Adipocyte (in vitro differentiated cells): Measurements from ENCODE around the gene MILR1.
"Not testable (repeated sequence)": the region's sequence is repeated elsewhere in the genome, so short reads cannot be mapped to it uniquely, and the experiment has no call there.

Source experiments
- DNase-seq: peaks from one replicate; pipeline ENCODE4 v3.0.0-alpha.2; 2015; ENCODE audit warnings: low read depth
- H3K27me3 ChIP-seq: replicated peaks from 2 replicates; pipeline ENCODE4 v1.7.0; 2013; ENCODE audit warnings: mild to moderate bottlenecking, low read length, moderate library complexity; ENCODE audit not compliant: control insufficient read depth, insufficient read depth
- H3K36me3 ChIP-seq: 2 replicates; pipeline ENCODE4 v1.7.0; 2013; ENCODE audit warnings: low read length, mild to moderate bottlenecking, moderate library complexity; ENCODE audit not compliant: control insufficient read depth, insufficient read depth, severe bottlenecking
- H3K4me1 ChIP-seq: 2 replicates; pipeline ENCODE4 v1.7.0; 2013; ENCODE audit warnings: mild to moderate bottlenecking, low read length, moderate library complexity; ENCODE audit not compliant: control insufficient read depth, insufficient read depth
- H3K4me3 ChIP-seq: 2 replicates; pipeline ENCODE4 v1.7.0; 2013; ENCODE audit warnings: mild to moderate bottlenecking, low read length, moderate library complexity
- H3K9ac ChIP-seq: 2 replicates; pipeline ENCODE4 v1.7.0; 2013; ENCODE audit warnings: mild to moderate bottlenecking, low read length, moderate library complexity
- H3K9me3 ChIP-seq: 2 replicates; pipeline ENCODE4 v1.7.0; 2013; ENCODE audit warnings: mild to moderate bottlenecking, low read length, moderate library complexity; ENCODE audit not compliant: control insufficient read depth

Gene MILR1

DNA sequence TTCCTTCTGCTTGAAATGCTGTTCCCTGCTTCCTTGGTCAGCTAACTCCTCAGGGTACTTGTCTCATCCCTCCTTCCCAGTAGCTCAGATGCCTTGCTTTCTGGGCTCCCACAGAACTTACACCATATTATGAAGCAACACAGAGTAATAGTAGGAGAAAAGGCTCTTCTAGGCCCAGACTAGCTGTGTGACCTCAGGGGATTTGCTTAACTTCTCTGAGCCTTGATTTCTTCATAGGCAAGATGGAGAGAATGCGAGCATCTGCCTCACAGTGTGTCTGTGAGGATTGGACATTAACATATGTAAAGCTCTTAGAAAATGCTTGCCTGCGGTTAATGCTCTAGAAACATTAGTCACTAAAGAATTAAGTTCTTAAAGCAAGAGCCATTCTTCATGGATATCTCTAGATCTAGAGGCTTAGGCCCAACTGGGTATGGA lies 36.0 kb upstream of the MILR1 start:
- H3K9me3 ChIP-seq: no peaks in the 10 kb centered on the region
- no peaks in the 10 kb centered on the region for H3K27me3 ChIP-seq
- DNase-seq: no peak
- no peak overlapping the region for H3K9ac ChIP-seq
- peaks cover 8% of the 10 kb centered on the region for H3K4me1 ChIP-seq
- no peak overlapping the region for H3K4me3 ChIP-seq
- H3K36me3 ChIP-seq: no peaks in the 10 kb centered on the region

GRCh38 chr17:64413513-64413912 lies 35.4 kb upstream of the MILR1 start:
- no peaks in the 10 kb centered on the region for H3K36me3 ChIP-seq
- H3K27me3 ChIP-seq: no peaks in the 10 kb centered on the region
- H3K9ac ChIP-seq: no peak overlapping the region
- no peaks in the 10 kb centered on the region for H3K9me3 ChIP-seq
- H3K4me1 ChIP-seq: peaks cover 13% of the 10 kb centered on the region
- DNase-seq: no peak
- no peak overlapping the region for H3K4me3 ChIP-seq

DNA sequence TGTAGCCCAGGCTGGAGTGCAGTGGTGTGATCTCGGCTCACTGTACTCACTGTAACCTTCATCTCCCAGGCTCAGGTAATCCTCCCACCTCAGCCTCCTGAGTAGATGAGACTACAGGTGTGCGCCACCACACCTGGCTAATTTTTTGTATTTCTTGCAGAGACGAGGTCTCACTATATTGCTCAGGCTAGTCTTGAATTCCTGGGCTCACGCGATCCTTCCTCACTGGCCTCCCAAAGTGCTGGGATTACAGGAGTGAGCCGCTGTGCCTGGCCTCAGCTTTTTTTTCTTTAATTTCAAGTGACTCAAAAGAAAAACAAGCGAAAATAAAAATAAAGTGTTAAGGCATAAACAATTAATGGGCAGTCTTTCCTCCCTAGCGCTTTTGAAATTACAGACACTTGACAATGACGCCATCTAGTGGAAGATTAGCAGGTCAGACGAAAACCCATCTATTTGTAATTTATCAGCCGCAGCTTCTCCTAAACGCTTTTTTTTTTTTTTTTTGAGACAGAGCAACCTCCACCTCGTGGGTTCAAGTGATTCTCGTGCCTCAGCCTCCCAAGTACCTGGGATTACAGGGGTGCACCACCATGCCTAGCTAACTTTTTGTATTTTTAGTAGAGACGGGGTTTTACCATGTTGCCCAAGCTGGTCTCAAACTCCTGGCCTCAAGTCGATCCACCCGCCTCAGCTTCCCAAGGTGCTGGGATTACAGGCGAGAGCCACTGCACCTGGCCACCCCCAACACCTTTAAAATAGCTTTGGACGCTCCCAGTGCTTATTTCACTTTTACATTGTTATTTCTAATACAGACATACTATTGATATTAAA lies 30.2 kb upstream of the MILR1 start:
- H3K4me3 ChIP-seq: no peak overlapping the region
- no peaks in the 10 kb centered on the region for H3K36me3 ChIP-seq
- peak; percentile 88 for DNase-seq
- peak overlapping the region; percentile 68 for H3K9ac ChIP-seq
- no peaks in the 10 kb centered on the region for H3K27me3 ChIP-seq
- peaks cover 6% of the 10 kb centered on the region for H3K4me1 ChIP-seq
- no peaks in the 10 kb centered on the region for H3K9me3 ChIP-seq

GRCh38 chr17:64420143-64420670 lies 28.7 kb upstream of the MILR1 start:
- peak; percentile 93 for DNase-seq
- peaks cover 17% of the 10 kb centered on the region for H3K4me1 ChIP-seq
- H3K36me3 ChIP-seq: no peaks in the 10 kb centered on the region
- no peak overlapping the region for H3K9ac ChIP-seq
- H3K4me3 ChIP-seq: no peak overlapping the region
- H3K27me3 ChIP-seq: no peaks in the 10 kb centered on the region
- no peaks in the 10 kb centered on the region for H3K9me3 ChIP-seq

DNA sequence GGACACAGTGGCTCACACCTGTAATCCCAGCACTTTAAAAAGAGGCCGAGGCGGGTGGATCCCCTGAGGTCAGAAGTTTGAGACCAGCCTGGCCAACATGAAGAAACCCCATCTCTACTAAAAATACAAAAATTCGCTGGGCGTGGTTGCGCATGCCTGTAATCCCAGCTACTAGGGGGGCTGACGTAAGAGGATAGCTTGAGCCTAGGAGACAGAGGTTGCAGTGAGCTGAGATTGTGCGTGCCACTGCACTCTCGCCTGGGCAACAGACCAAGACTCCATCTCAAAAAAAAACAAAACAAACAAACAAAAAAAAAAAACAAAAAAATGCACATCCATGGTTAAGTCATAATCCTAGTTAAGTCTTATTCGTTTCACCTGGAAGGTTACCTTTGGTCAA lies 26.8 kb upstream of the MILR1 start:
- not testable (repeated sequence) for H3K36me3 ChIP-seq, H3K27me3 ChIP-seq, H3K9me3 ChIP-seq, H3K4me3 ChIP-seq, H3K9ac ChIP-seq, DNase-seq
- peaks cover 17% of the 10 kb centered on the region for H3K4me1 ChIP-seq

DNA sequence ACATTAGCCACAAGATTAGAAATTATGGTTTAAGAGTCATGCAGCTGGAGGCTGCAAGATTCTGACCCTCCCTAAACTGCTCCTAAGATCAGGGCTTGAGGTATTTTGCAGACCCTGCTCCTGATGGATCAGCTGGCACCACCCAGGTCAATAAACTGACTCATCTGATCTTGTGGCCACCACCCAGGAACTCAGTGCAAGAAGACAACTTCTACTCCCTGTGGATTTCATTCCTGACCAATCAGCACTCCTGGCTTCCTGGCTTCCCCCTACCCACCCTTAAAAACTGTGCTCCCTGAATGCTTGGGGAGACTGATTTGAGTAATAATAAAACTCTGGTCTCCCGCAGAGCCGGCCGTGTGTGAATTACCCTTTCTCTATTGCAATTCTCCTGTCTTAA lies 25.0 kb upstream of the MILR1 start:
- Histone ChIP-seq H3K9ac (no peak overlapping the region), H3K4me3 (peak overlapping the region; percentile 46), H3K27me3 (no peaks in the 10 kb centered on the region), H3K9me3 (no peaks in the 10 kb centered on the region), H3K4me1 (peaks cover 11% of the 10 kb centered on the region), H3K36me3 (no peaks in the 10 kb centered on the region)
- DNase-seq: no peak

DNA sequence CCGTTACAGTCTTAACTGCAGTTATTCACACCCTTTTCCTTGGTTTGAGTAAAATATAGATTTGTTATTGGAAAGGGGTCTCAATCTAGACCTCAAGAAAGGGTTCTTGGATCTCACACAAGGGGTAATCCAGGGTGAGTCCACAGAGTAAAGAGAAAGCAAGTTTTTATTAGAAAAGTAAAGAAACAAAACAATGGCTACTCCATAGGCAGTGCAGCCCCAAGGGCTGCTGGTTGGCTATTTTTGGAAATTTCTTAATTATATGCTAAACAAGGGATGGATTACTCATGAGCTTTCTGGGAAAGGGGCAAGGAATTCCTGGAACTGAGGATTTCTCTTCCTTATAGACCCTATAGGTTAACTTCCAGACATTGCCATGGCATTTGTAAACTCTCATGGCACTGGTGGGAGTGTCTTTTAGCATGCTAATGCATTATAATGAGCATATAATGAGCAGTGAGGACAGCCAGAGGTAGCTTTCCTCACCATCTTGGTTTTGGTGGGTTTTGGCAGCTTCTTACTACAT lies 24.5 kb upstream of the MILR1 start:
- DNase-seq: no peak
- H3K27me3 ChIP-seq: no peaks in the 10 kb centered on the region
- H3K36me3 ChIP-seq: no peaks in the 10 kb centered on the region

GRCh38 chr17:64425191-64425590 lies 23.7 kb upstream of the MILR1 start:
- Histone ChIP-seq H3K36me3 (no peaks in the 10 kb centered on the region), H3K9me3 (no peaks in the 10 kb centered on the region), H3K9ac (no peak overlapping the region), H3K27me3 (no peaks in the 10 kb centered on the region), H3K4me1 (peaks cover 11% of the 10 kb centered on the region), H3K4me3 (no peak overlapping the region)
- no peak for DNase-seq

More for the DNA sequence above, 24.5 kb upstream of the MILR1 start:
- Histone ChIP-seq H3K4me3 (peak overlapping the region; percentile 46), H3K9ac (no peak overlapping the region), H3K4me1 (peaks cover 11% of the 10 kb centered on the region), H3K9me3 (no peaks in the 10 kb centered on the region)

DNA sequence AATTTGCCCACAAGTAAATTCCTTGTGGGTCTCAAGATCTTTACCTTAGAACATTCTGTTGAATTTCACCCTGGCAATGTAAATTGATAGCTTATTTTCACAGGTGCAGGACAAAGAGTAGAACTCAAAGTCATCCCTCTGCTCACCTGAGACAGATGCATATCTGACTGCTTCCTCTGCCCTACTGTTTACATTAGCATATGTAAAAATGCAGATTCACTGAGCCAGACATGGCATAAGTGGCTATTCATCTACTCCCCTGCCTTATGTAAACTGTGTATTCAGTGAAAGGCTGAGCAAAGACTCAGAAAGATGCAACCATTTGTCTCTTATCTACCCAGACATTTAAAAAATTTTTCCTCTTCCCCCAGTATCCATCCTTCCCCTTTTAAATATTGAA lies 22.3 kb upstream of the MILR1 start:
- Histone ChIP-seq H3K9me3 (no peaks in the 10 kb centered on the region), H3K4me1 (peaks cover 11% of the 10 kb centered on the region), H3K27me3 (no peaks in the 10 kb centered on the region), H3K4me3 (no peak overlapping the region), H3K36me3 (no peaks in the 10 kb centered on the region), H3K9ac (no peak overlapping the region)
- DNase-seq: no peak

DNA sequence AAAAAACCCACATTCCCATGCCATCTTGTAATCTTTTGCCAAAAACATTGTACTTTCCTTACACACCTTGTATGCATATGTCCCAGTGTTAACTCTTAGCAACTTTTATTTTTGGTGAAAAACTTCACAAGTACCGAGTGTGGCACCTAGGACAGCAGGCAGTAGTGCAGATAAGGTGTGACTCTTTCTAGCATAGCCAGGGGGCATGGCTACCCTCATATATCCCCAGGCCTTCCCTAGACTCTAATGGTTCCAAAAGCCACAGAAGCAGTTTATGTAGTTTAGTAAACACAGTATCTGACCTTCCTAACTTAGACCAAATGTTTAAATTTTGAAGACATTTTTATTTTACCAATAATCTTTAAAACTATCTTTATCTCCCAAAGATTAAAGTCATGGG lies 20.5 kb upstream of the MILR1 start:
- no peak overlapping the region for H3K4me3 ChIP-seq
- H3K9ac ChIP-seq: no peak overlapping the region
- H3K9me3 ChIP-seq: no peaks in the 10 kb centered on the region
- no peaks in the 10 kb centered on the region for H3K36me3 ChIP-seq
- DNase-seq: no peak
- H3K4me1 ChIP-seq: peaks cover 11% of the 10 kb centered on the region
- no peaks in the 10 kb centered on the region for H3K27me3 ChIP-seq

- H3K27me3 ChIP-seq, H3K9me3 ChIP-seq, H3K36me3 ChIP-seq, H3K9ac ChIP-seq, H3K4me1 ChIP-seq, DNase-seq, H3K4me3 ChIP-seq: not testable (repeated sequence)
Measured at GRCh38 chr17:64430036-64430435, 18.9 kb upstream of the MILR1 start.
